Esophagus muscularis mucosa (tissue), 3 donors: ENCODE data around the gene ZNF197.
"Not testable (repeated sequence)": the region's sequence is repeated elsewhere in the genome, so short reads cannot be mapped to it uniquely, and the experiment has no call there.

ENCODE experiments used
- POLR2AphosphoS5 ChIP-seq, 2 donors: sonication (generic); formaldehyde crosslinking; IDR thresholded peaks; one replicate each; pipeline ENCODE4 v1.6.1; 2017; ENCODE audit warnings: antibody characterized with exemption in 2 of 2
- TF ChIP-seq, protein P1 (sequence below), 3 experiments: fragments of 200-600 bp in 2 of 3; fragments of 450-650 bp in 1 of 3; sonication (generic) in 2 of 3; IDR thresholded peaks; one replicate each; pipeline ENCODE4 v1.5.1; 2017 to 2019; ENCODE audit warnings: antibody characterized with exemption in 3 of 3, mild to moderate bottlenecking in 2 of 3, moderate library complexity in 1 of 3

DNA sequence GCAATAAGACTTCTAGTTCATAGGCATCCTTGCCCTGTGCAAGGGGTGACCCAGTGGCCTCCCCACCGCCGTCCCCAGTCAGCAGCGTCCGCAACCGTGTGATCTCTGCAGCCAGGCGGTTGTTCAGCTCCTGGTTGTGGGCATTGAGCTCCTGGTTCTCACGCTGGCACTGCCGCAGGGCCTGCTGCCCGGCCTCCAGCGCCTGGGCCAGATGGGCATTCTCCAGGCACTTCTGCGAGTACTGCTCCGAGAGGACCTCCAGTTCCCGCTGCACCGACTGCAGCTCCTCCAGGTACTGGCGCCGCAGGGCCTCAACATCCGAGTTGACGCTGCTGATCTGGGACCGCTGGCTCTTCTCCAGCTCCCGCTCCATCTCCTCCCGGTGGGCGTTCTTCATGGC lies 46.5 kb upstream of the ZNF197 start:
- TF ChIP-seq, protein P1, sequence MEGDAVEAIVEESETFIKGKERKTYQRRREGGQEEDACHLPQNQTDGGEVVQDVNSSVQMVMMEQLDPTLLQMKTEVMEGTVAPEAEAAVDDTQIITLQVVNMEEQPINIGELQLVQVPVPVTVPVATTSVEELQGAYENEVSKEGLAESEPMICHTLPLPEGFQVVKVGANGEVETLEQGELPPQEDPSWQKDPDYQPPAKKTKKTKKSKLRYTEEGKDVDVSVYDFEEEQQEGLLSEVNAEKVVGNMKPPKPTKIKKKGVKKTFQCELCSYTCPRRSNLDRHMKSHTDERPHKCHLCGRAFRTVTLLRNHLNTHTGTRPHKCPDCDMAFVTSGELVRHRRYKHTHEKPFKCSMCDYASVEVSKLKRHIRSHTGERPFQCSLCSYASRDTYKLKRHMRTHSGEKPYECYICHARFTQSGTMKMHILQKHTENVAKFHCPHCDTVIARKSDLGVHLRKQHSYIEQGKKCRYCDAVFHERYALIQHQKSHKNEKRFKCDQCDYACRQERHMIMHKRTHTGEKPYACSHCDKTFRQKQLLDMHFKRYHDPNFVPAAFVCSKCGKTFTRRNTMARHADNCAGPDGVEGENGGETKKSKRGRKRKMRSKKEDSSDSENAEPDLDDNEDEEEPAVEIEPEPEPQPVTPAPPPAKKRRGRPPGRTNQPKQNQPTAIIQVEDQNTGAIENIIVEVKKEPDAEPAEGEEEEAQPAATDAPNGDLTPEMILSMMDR (IDR thresholded peaks at IDR 0.05) = not testable (repeated sequence)
- TF ChIP-seq POLR2AphosphoS5 (IDR thresholded peaks at IDR 0.05) = not testable (repeated sequence)
